GM12878 (cell line): ENCODE data around the gene LAMB1. TPM values are rescaled to one million over a fixed set of nuclear protein-coding genes. Genes with fewer than 3 reads are reported as not detected.

Experiments
- ATAC-seq: fragments of 200-7000 bp; cut with Tn5 transposase; 3 replicates; pipeline ENCODE4 v1.9.1; 2020; ENCODE audit warnings: mild to moderate bottlenecking, moderate library complexity
- BruUV-seq: library from RNA; stranded (reverse); fragments of 400-500 nt; replicated peaks from 2 replicates; lab custom pipeline; 2021; lab: Mats Ljungman, UMichigan
- CTCF ChIA-PET: fragments of 300-600 bp; sonication (Branson Sonifier 250); formaldehyde crosslinking; extraction: SDS; loops from one replicate; lab custom pipeline; 2021; ENCODE audit warnings: inconsistent platforms; lab: Yijun Ruan, JAX
- POLR2A ChIA-PET: fragments of 350-600 bp; formaldehyde crosslinking; extraction: SDS; loops from one replicate; lab custom pipeline; 2021; ENCODE audit warnings: inconsistent platforms; lab: Charles Lee
- RAD21 ChIA-PET: fragments of 300-600 bp; sonication (Branson Sonifier 250); formaldehyde crosslinking; loops from one replicate; lab custom pipeline; 2023; ENCODE audit warnings: antibody characterized with exemption; ENCODE audit not compliant: unreplicated experiment; lab: Charles Lee
- SMC1A ChIA-PET: fragments of 300-600 bp; sonication (Branson Sonifier 250); formaldehyde crosslinking; loops from one replicate; lab custom pipeline; 2023; ENCODE audit not compliant: unreplicated experiment, uncharacterized antibody; lab: Charles Lee
- DNase-seq: peaks from one replicate; pipeline ENCODE4 v3.0.0-alpha.2; 2011; ENCODE audit warnings: low read depth, low spot score
- FAIRE-seq: peaks from 3 replicates; lab custom pipeline; 2011; peaks lifted over from hg19 to GRCh38; lab: Jason Lieb, UNC
- H2AFZ ChIP-seq: 2 replicates; pipeline ENCODE4 v1.6.0; 2011; ENCODE audit warnings: low read depth, low read length, control low read depth; ENCODE audit not compliant: control insufficient read depth
- H3K27ac ChIP-seq: 2 replicates; pipeline ENCODE4 v1.5.1; 2011; ENCODE audit warnings: control low read depth; ENCODE audit not compliant: control insufficient read depth, insufficient read depth
- H3K27me3 ChIP-seq, 2 experiments: replicated peaks in 1 of 2; 2 replicates each; pipeline versions ENCODE4 v1.6.0 to v1.6.1; 2011; ENCODE audit warnings: low read length in 1 of 2; ENCODE audit not compliant: control insufficient read depth in 2 of 2, insufficient read depth in 2 of 2
- H3K36me3 ChIP-seq, 2 experiments: 2 replicates each; pipeline ENCODE4 v1.5.1; 2011; ENCODE audit warnings: low read length in 1 of 2; ENCODE audit not compliant: control insufficient read depth in 2 of 2, insufficient read depth in 2 of 2
- H3K4me1 ChIP-seq: 2 replicates; pipeline ENCODE4 v1.6.1; 2011; ENCODE audit warnings: mild to moderate bottlenecking, low read length, moderate library complexity, mixed read lengths; ENCODE audit not compliant: control insufficient read depth, insufficient read depth
- H3K4me2 ChIP-seq: 2 replicates; pipeline ENCODE4 v1.6.0; 2011; ENCODE audit warnings: control low read depth; ENCODE audit not compliant: control insufficient read depth, insufficient read depth
- H3K4me3 ChIP-seq: fragments of 200-600 bp; sonication (generic); 2 replicates; pipeline ENCODE4 v1.5.1; 2016
- H3K79me2 ChIP-seq: 2 replicates; pipeline ENCODE4 v1.6.0; 2011; ENCODE audit warnings: low read length; ENCODE audit not compliant: control insufficient read depth, insufficient read depth
- H3K9ac ChIP-seq: 2 replicates; pipeline ENCODE4 v1.8.0; 2011; ENCODE audit warnings: low read length, control low read depth, mixed read lengths; ENCODE audit not compliant: control insufficient read depth, insufficient read depth
- H3K9me3 ChIP-seq: replicated peaks from 3 replicates; pipeline ENCODE4 v1.5.1; 2011; ENCODE audit warnings: mild to moderate bottlenecking, low read length; ENCODE audit not compliant: control insufficient read depth, insufficient read depth
- H4K20me1 ChIP-seq: 2 replicates; pipeline ENCODE4 v1.6.0; 2011; ENCODE audit not compliant: control insufficient read depth, insufficient read depth
- ASH2L ChIP-seq: fragments of 300-600, 200-600 bp; sonication (generic); IDR thresholded peaks from 2 replicates; pipeline ENCODE4 v1.6.1; 2017; ENCODE audit warnings: low read depth, mild to moderate bottlenecking, borderline replicate concordance
- KAT2A ChIP-seq: conservative IDR thresholded peaks from 2 replicates; pipeline ENCODE4 v1.6.1; 2011; ENCODE audit warnings: low read depth, low read length; ENCODE audit not compliant: control insufficient read depth
- NFYB ChIP-seq: IDR thresholded peaks from 2 replicates; pipeline ENCODE4 v1.6.1; 2011; ENCODE audit warnings: low read depth, mild to moderate bottlenecking, low read length, improper control_type of control experiment, moderate library complexity; ENCODE audit not compliant: insufficient read depth
- SMAD5 ChIP-seq: IDR thresholded peaks from 2 replicates; pipeline ENCODE4 v1.6.1; 2016; ENCODE audit warnings: antibody characterized with exemption, low read depth
- TCF7 ChIP-seq: IDR thresholded peaks from 2 replicates; pipeline ENCODE4 v1.6.1; 2014; ENCODE audit warnings: antibody characterized with exemption, borderline replicate concordance
- ZNF217 ChIP-seq: fragments of 450-650 bp; IDR thresholded peaks from 2 replicates; pipeline ENCODE4 v1.6.1; 2017; ENCODE audit warnings: antibody characterized with exemption, mild to moderate bottlenecking
- ZNF592 ChIP-seq: fragments of 450-650 bp; IDR thresholded peaks from 2 replicates; pipeline ENCODE4 v1.6.1; 2017; ENCODE audit warnings: mild to moderate bottlenecking, moderate library complexity
- WGBS: methylation state at CpG from one replicate; pipeline ENCODE4 v1.1.6; 2016; ENCODE audit warnings: low lambda C conversion rate; ENCODE audit not compliant: insufficient replicate concordance, insufficient coverage; ENCODE audit errors: missing lambda C conversion rate; 5-methylcytosine and 5-hydroxymethylcytosine counted together
- in situ Hi-C: fragments of 300-500 bp; cut with MboI; formaldehyde crosslinking; loops from 9 replicates; pipeline ENCODE4 v1.14.3; 2018; ENCODE audit warnings: mixed read lengths
- intact Hi-C: fragments of 100-400 bp; cut with micrococcal nuclease; formaldehyde crosslinking; loops from one replicate; pipeline ENCODE4 v1.14.2; 2022; ENCODE audit not compliant: unreplicated experiment
- polyA plus RNA-seq, 11 experiments: library from polyadenylated mRNA; depleted of rRNA in 4 of 11; unstranded in 6 of 11; stranded (reverse) in 5 of 11; fragments of >200 nt; fragmentation: Nextera tagmentation in 4 of 11; fragmentation: Illumina TruSeq in 1 of 11; extraction: Ambion mirVana in 4 of 11; extraction: Trizol in 1 of 11; gene quantifications; 1 replicate in 1 of 11; 2 replicates in 10 of 11; pipeline versions ENCODE4 v1.2.1 to v1.2.3, GENCODE V29; 2011 to 2016; ENCODE audit warnings: inconsistent platforms in 2 of 11, missing spikeins in 2 of 11, low read depth in 1 of 11
- total RNA-seq, 4 experiments: library from RNA; depleted of rRNA in 3 of 4; stranded (reverse); fragments of >200 nt in 3 of 4; fragmentation: Illumina TruSeq in 1 of 4; extraction: Trizol in 1 of 4; gene quantifications; 2 replicates each; pipeline versions ENCODE4 v1.2.1 to v1.2.3, GENCODE V29; 2013 to 2021
- TF ChIP-seq, protein P1 (sequence below): fragments of 450-650 bp; formaldehyde crosslinking; IDR thresholded peaks from 2 replicates; pipeline ENCODE4 v1.5.0; 2022; ENCODE audit warnings: mild to moderate bottlenecking, missing genetic modification characterization

The LAMB1 gene
- total and polyA plus RNA-seq, 10 of the 15 experiments (the other 5 are each of a cell fraction or from before 2014, with no cell fraction given): 0.05 to 2.2 (median 1.2) TPM; not detected in 4

DNA sequence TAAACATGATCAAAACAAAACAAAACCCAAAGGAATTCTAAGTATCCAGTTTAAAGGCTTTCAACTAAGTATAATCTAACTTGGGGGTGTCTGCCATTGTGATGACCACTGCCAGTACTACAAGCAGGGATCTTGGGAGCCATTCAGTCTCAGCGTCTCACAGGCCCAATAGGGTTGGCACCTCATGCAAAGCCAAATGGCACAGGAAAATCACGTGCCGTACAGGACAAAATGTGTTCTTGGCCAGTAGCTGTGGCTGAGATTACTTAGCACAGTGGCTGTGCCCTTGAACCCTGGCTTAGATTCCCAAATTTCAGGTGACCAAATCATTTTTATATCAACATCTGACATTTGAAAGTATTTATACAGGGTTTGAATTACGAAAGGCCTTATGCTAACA is 62.0 kb downstream of the LAMB1 start:
- in situ Hi-C loops: no loop called here
- H3K9me3 ChIP-seq: no peaks in the 10 kb centered on the region
- no peak for DNase-seq
- TF ChIP-seq ASH2L (no peak), TCF7 (no peak), ZNF592 (no peak), SMAD5 (no peak), NFYB (no peak), ZNF217 (no peak), KAT2A (no peak)
- TF ChIP-seq, protein P1, sequence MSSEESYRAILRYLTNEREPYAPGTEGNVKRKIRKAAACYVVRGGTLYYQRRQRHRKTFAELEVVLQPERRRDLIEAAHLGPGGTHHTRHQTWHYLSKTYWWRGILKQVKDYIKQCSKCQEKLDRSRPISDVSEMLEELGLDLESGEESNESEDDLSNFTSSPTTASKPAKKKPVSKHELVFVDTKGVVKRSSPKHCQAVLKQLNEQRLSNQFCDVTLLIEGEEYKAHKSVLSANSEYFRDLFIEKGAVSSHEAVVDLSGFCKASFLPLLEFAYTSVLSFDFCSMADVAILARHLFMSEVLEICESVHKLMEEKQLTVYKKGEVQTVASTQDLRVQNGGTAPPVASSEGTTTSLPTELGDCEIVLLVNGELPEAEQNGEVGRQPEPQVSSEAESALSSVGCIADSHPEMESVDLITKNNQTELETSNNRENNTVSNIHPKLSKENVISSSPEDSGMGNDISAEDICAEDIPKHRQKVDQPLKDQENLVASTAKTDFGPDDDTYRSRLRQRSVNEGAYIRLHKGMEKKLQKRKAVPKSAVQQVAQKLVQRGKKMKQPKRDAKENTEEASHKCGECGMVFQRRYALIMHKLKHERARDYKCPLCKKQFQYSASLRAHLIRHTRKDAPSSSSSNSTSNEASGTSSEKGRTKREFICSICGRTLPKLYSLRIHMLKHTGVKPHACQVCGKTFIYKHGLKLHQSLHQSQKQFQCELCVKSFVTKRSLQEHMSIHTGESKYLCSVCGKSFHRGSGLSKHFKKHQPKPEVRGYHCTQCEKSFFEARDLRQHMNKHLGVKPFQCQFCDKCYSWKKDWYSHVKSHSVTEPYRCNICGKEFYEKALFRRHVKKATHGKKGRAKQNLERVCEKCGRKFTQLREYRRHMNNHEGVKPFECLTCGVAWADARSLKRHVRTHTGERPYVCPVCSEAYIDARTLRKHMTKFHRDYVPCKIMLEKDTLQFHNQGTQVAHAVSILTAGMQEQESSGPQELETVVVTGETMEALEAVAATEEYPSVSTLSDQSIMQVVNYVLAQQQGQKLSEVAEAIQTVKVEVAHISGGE (CRISPR knock-in tag): no peak
- POLR2A ChIA-PET: no interaction called here
- H3K36me3 ChIP-seq: peaks cover 0 to 3% of the 10 kb centered on the region in 2 experiments; a peak in 3 of 4 replicates
- no peak overlapping the region for H3K27ac ChIP-seq
- H3K4me2 ChIP-seq: no peak overlapping the region
- SMC1A ChIA-PET: no interaction called here
- no peak overlapping the region for H2AFZ ChIP-seq
- H3K79me2 ChIP-seq: no peaks in the 10 kb centered on the region
- no TSS peak for BruUV-seq
- RAD21 ChIA-PET: no interaction called here
- H3K27me3 ChIP-seq: no peaks in the 10 kb centered on the region
- H4K20me1 ChIP-seq: no peaks in the 10 kb centered on the region
- ATAC-seq: no peak
- no peak overlapping the region for H3K9ac ChIP-seq
- intact Hi-C loops: no loop called here
- H3K4me3 ChIP-seq: no peak overlapping the region
- no peak for FAIRE-seq
- no peaks in the 10 kb centered on the region for H3K4me1 ChIP-seq
- CTCF ChIA-PET: interaction anchor here (1.4 kb wide), 1 partner anchor 12 kb away, joined by 4 read pairs; no protein-coding TSS in a partner anchor
- WGBS: 100% methylated on average over 4 of the region's 4 CpGs
